ENCODE measurements around the gene SPDYE4. TPM values are rescaled to one million over a fixed set of nuclear protein-coding genes. Genes with fewer than 3 reads are reported as not detected.

SPDYE4 gene
- total and polyA plus RNA-seq, 2 donors from 2014 or later = not detected

GRCh38 chr17:8744086-8744785 is 14.1 kb downstream of the SPDYE4 start:
- H3K4me3 ChIP-seq (ENCODE audit: low read length in 3 of 3) = no peak overlapping the region
- H3K36me3 ChIP-seq (ENCODE audit: control insufficient read depth in 2 of 3, insufficient read depth in 3 of 3, low read length in 3 of 3) = no peaks in the 10 kb centered on the region
- TF ChIP-seq CTCF (IDR thresholded peaks at IDR 0.05; ENCODE audit: borderline replicate concordance, extremely low read depth, insufficient read depth) = no peak
- no peaks in the 10 kb centered on the region for H3K27me3 ChIP-seq (ENCODE audit: control insufficient read depth, insufficient read depth, low read length)
- FAIRE-seq = no peak
- H3K9ac ChIP-seq (ENCODE audit: low read length in 3 of 3) = no peak overlapping the region
- H3K9me3 ChIP-seq (ENCODE audit: control insufficient read depth in 2 of 3, insufficient read depth in 1 of 3, low read length in 3 of 3) = no peaks in the 10 kb centered on the region
- H3K4me1 ChIP-seq (ENCODE audit: control insufficient read depth in 2 of 3, insufficient read depth in 2 of 3, low read depth in 1 of 3, low read length in 3 of 3) = peaks cover 0 to 5% (median 5%) of the 10 kb centered on the region in 3 donors
- intact Hi-C loops (cut with DNase I) = no loop called here
- no peak overlapping the region for H3K27ac ChIP-seq (ENCODE audit: low read depth in 2 of 2, low read length in 2 of 2)
- peak in 1 of 5 donors; percentile 40 for DNase-seq

- intact Hi-C loops (cut with DNase I) = no loop called here
- Histone ChIP-seq H3K4me1 (ENCODE audit: control insufficient read depth in 2 of 3, insufficient read depth in 2 of 3, low read depth in 1 of 3, low read length in 3 of 3) (peaks cover 0 to 5% (median 5%) of the 10 kb centered on the region in 3 donors), H3K36me3 (ENCODE audit: control insufficient read depth in 2 of 3, insufficient read depth in 3 of 3, low read length in 3 of 3) (no peaks in the 10 kb centered on the region), H3K9ac (ENCODE audit: low read length in 3 of 3) (no peak overlapping the region), H3K9me3 (ENCODE audit: control insufficient read depth in 2 of 3, insufficient read depth in 1 of 3, low read length in 3 of 3) (no peaks in the 10 kb centered on the region), H3K27ac (ENCODE audit: low read depth in 2 of 2, low read length in 2 of 2) (no peak overlapping the region), H3K4me3 (ENCODE audit: low read length in 3 of 3) (no peak overlapping the region), H3K27me3 (ENCODE audit: control insufficient read depth, insufficient read depth, low read length) (no peaks in the 10 kb centered on the region)
- FAIRE-seq (no peak), DNase-seq (no peak)
- TF ChIP-seq CTCF (IDR thresholded peaks at IDR 0.05; ENCODE audit: borderline replicate concordance, extremely low read depth, insufficient read depth) = no peak
Observed at GRCh38 chr17:8742819-8743218, 15.5 kb downstream of the SPDYE4 start.

GRCh38 chr17:8742274-8742673 is 16.1 kb downstream of the SPDYE4 start:
- Histone ChIP-seq H3K36me3 (ENCODE audit: control insufficient read depth in 2 of 3, insufficient read depth in 3 of 3, low read length in 3 of 3) (no peaks in the 10 kb centered on the region), H3K27ac (ENCODE audit: low read depth in 2 of 2, low read length in 2 of 2) (no peak overlapping the region), H3K27me3 (ENCODE audit: control insufficient read depth, insufficient read depth, low read length) (no peaks in the 10 kb centered on the region), H3K4me1 (ENCODE audit: control insufficient read depth in 2 of 3, insufficient read depth in 2 of 3, low read depth in 1 of 3, low read length in 3 of 3) (peaks cover 0 to 5% (median 5%) of the 10 kb centered on the region in 3 donors), H3K9me3 (ENCODE audit: control insufficient read depth in 2 of 3, insufficient read depth in 1 of 3, low read length in 3 of 3) (no peaks in the 10 kb centered on the region), H3K4me3 (ENCODE audit: low read length in 3 of 3) (no peak overlapping the region), H3K9ac (ENCODE audit: low read length in 3 of 3) (no peak overlapping the region)
- intact Hi-C loops (cut with DNase I) = no loop called here
- TF ChIP-seq CTCF (IDR thresholded peaks at IDR 0.05; ENCODE audit: borderline replicate concordance, extremely low read depth, insufficient read depth) = no peak
- FAIRE-seq (no peak), DNase-seq (no peak)

All from kidney (tissue), 14 donors.